Thymus (tissue), 11 donors: ENCODE data around the gene ANXA1. TPM values are rescaled to one million over a fixed set of nuclear protein-coding genes. Genes with fewer than 3 reads are reported as not detected.

Experiments
- DNase-seq, 9 donors: peaks; one replicate each; pipeline ENCODE4 v3.0.0-alpha.2; 2013; ENCODE audit warnings: low spot score in 9 of 9, low read depth in 6 of 9, missing footprints in 1 of 9
- H3K27ac ChIP-seq, 2 donors: one replicate each; pipeline ENCODE4 v1.5.1; 2013; ENCODE audit warnings: control low read depth in 1 of 2, low read depth in 1 of 2, low read length in 1 of 2, mild to moderate bottlenecking in 1 of 2, moderate library complexity in 1 of 2
- H3K27me3 ChIP-seq, 2 donors: one replicate each; pipeline ENCODE4 v1.5.1; 2013; ENCODE audit warnings: low read length in 1 of 2; ENCODE audit not compliant: control insufficient read depth in 2 of 2, insufficient read depth in 1 of 2
- H3K36me3 ChIP-seq, 2 donors: one replicate each; pipeline ENCODE4 v1.5.1; 2013; ENCODE audit warnings: low read length in 1 of 2, mild to moderate bottlenecking in 1 of 2, moderate library complexity in 1 of 2; ENCODE audit not compliant: control insufficient read depth in 2 of 2, insufficient read depth in 2 of 2
- H3K4me1 ChIP-seq, 2 donors: one replicate each; pipeline ENCODE4 v1.5.1; 2013; ENCODE audit warnings: low read length in 2 of 2; ENCODE audit not compliant: control insufficient read depth in 2 of 2, insufficient read depth in 2 of 2
- H3K4me3 ChIP-seq, 2 donors: one replicate each; pipeline ENCODE4 v1.5.1; 2013; ENCODE audit warnings: low read length in 2 of 2, control low read depth in 1 of 2, mild to moderate bottlenecking in 1 of 2
- H3K9me3 ChIP-seq, 2 donors: one replicate each; pipeline ENCODE4 v1.5.1; 2013; ENCODE audit warnings: low read length in 1 of 2, mild to moderate bottlenecking in 1 of 2; ENCODE audit not compliant: control insufficient read depth in 2 of 2, insufficient read depth in 1 of 2
- WGBS: extraction: QIAGEN DNeasy Blood & Tissue Kit; methylation state at CpG from one replicate; pipeline ENCODE4 v1.1.7; 2013; 5-methylcytosine and 5-hydroxymethylcytosine counted together
- polyA plus RNA-seq: library from polyadenylated mRNA; stranded (reverse); fragments of 200-250 nt; gene quantifications from one replicate; pipeline ENCODE4 v1.2.3, GENCODE V29; 2013
- total RNA-seq: library from RNA; stranded (reverse); fragments of 120-200 nt; gene quantifications from one replicate; pipeline ENCODE4 v1.2.4, GENCODE V29; 2013
- donor health status: healthy.

Gene ANXA1
- total and polyA plus RNA-seq, 2 donors, result 111 to 316 TPM

DNA sequence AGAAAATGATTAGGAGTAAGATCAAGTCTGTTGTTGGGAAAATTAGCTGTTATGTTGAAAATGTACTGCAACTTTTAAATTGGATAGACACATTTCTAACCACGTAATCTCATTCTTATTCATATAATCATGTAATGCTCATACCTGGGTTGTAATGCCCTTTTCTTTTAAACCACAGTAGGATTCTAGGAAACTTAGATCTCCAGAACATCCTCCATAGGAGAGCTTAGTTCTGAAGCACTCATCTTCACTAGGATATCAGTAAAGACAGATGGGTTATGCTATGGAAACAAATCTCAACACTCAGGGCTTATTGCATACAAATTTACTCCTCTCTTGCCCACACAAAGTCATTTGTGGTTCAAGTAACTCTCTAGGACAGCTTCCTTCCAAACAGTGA is 34.8 kb upstream of the ANXA1 start:
- Histone ChIP-seq H3K4me1 (peaks cover 4% of the 10 kb centered on the region in 2 donors), H3K36me3 (no peaks in the 10 kb centered on the region), H3K9me3 (no peaks in the 10 kb centered on the region), H3K4me3 (no peak overlapping the region), H3K27ac (no peak overlapping the region), H3K27me3 (no peaks in the 10 kb centered on the region)
- 96% methylated on average over 1 of the region's 1 CpG for WGBS
- no peak for DNase-seq

DNA sequence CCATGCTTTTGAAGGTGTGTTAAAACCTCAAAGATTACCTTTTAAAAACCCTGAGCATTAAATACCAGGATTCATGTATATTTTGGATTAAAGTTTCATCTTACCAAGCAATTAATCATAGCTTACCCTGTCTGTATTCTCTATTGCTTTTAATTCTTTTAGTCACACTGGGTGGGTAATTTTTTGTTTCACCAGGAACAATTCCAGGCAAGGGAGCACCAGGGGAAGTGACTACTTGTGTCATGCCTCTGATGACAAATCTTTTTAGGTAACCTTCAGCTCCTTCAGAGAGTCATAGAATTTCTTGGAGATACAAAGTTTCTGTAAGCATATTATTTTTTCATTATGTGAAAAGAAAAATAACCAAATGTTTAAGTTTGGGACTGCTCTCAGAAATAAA is 33.4 kb upstream of the ANXA1 start:
- no peaks in the 10 kb centered on the region for H3K9me3 ChIP-seq
- H3K27ac ChIP-seq, result no peak overlapping the region
- no peak overlapping the region for H3K4me3 ChIP-seq
- no peak for DNase-seq
- peaks cover 4% of the 10 kb centered on the region in 2 donors for H3K4me1 ChIP-seq
- H3K36me3 ChIP-seq, result no peaks in the 10 kb centered on the region
- H3K27me3 ChIP-seq, result no peaks in the 10 kb centered on the region

DNA sequence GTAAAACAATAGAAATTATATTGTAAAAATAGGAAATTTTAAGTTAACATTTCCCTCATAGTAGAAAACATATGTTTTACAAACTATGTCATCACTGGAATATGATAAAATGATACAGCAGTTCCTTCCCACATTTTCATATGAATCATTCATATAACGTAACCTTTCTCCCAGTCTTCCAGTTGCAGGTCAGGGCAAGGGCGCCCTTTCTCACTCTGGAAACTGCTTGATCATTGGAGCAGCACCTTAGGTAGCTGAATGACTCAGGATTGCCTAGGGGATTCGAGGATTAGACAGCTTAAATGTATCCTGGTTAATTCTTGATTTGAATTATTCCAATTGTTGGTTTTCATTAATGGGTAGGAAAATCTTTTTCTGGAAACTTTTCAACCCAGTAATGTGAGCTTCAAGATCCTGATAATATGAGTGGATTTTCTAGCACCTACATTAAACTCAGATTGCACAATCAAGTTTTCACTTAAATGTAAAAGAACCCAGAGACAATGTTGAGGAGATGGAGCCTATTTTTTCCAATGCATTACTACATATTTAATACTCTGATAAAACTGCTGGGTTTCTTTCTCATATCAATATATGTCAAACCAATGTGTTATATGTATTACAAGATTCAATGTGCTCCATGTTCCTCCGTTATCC is 32.6 kb upstream of the ANXA1 start:
- 95% methylated on average over 4 of the region's 4 CpGs for whole genome bisulfite sequencing
- Histone ChIP-seq H3K4me1 (peaks cover 2 to 4% of the 10 kb centered on the region in 2 donors), H3K36me3 (no peaks in the 10 kb centered on the region), H3K4me3 (no peak overlapping the region), H3K9me3 (no peaks in the 10 kb centered on the region), H3K27ac (no peak overlapping the region), H3K27me3 (no peaks in the 10 kb centered on the region)
- no peak for DNase-seq

DNA sequence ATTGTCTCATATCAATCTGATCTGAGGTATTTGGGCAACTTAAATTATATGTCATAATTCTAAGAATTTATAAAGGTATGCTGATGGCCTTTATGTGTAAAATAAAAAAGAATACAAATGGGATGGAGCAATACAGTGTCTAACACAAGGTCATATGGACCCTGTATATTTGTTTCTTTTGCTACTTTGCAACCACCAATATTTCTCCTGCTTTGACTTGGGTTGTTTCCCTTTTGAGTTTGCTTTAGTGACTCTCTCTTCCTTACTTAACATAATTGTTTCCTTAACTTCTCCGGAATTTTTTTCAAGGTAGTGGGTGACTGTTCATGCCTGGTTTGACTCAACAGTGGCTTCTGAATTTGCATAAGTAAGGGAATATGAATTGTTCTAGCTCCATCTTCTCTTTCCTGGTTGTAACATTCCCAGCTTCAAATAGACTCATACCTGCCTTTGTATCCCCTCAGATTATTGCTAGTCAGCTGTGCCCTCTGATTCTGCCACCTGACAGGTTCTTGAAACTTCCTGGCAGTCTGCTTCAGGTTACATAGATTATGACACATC is 30.2 kb upstream of the ANXA1 start:
- no peaks in the 10 kb centered on the region for H3K27me3 ChIP-seq
- no peak overlapping the region for H3K4me3 ChIP-seq
- no peaks in the 10 kb centered on the region for H3K9me3 ChIP-seq
- no peaks in the 10 kb centered on the region for H3K36me3 ChIP-seq
- no peak overlapping the region for H3K27ac ChIP-seq
- no peaks in the 10 kb centered on the region for H3K4me1 ChIP-seq
- WGBS, result 89% methylated on average over 1 of the region's 1 CpG
- no peak for DNase-seq

DNA sequence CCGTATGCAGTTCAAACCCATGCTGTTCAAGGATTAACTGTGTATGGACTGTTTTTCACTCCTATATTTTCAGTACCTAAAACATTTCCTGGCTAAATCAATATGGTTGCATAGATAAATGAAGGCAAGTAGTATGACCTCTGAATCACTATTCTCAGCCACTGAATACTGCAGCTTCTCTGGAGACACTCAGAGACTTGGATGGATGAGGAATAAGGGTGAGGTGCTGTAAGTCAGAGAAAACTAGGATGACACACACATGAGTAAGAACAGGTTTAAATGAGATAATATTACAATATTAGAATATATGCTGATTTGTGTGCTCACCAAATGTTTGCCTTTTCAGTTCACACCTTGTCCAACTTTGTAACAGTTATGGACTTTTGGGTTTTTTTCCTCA is 26.0 kb upstream of the ANXA1 start:
- H3K27me3 ChIP-seq, result no peaks in the 10 kb centered on the region
- H3K4me3 ChIP-seq, result no peak overlapping the region
- H3K36me3 ChIP-seq, result no peaks in the 10 kb centered on the region
- H3K9me3 ChIP-seq, result no peaks in the 10 kb centered on the region
- no peak overlapping the region for H3K27ac ChIP-seq
- 98% methylated on average over 1 of the region's 1 CpG for WGBS
- no peaks in the 10 kb centered on the region for H3K4me1 ChIP-seq
- DNase-seq, result no peak

DNA sequence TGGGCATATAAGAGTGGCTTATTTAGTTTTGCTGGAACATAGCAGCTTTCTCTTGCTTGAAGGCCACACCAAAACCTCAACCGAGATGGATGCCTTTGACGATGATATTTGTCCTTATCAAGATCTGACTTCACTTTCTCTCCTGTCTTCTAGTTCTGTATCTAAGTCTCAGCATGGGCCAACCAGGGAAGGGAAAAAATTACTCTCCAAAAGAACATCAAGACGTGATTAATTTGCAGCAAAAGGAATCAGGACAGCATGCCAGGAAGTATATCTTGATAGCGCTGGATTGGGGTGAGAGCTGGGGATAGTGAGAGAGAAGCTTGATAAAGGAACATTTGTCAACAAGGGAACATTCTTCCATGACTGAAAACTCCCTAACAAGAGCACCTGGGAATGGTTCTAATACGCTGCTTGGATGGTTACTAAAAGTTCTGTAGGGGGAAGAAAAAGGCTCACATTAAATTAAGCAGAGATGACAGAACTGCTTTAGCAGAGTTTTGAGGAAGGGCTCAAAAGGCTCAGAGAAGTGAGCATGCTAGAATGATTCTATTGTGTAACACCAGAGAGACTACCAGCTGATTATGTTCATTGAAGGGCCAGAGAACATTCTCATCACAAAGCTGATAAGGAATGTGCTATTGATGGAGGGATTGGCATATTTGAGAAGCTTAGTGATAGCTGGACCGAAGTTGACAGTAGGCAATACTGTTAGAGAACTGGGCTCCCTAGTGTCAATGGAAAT is 21.6 kb upstream of the ANXA1 start:
- peaks cover 0 to 3% of the 10 kb centered on the region in 2 donors for H3K4me1 ChIP-seq
- WGBS, result 96% methylated on average over 6 of the region's 6 CpGs
- H3K27ac ChIP-seq, result no peak overlapping the region
- H3K9me3 ChIP-seq, result no peaks in the 10 kb centered on the region
- no peak overlapping the region for H3K4me3 ChIP-seq
- DNase-seq, result no peak
- H3K27me3 ChIP-seq, result no peaks in the 10 kb centered on the region
- no peaks in the 10 kb centered on the region for H3K36me3 ChIP-seq

DNA sequence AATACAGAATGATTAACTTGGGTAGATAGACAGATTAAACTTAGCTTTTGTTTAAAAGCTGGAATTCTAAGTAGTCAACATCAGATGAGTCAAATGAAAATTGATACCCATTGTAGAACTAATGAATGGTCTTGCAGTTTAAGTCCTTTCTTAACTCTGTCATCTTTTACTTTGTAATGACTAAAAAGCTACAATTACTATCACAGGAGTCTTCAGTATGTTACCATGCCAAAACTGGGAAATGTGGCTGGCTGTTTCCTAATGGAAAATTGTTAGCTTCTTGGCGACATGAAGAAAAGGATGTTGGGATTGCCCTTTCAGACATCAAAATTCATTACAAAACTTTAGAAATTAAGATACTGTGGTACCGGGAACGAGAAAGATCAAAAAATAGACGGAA is 20.2 kb upstream of the ANXA1 start:
- WGBS, result 93% methylated on average over 4 of the region's 4 CpGs
- Histone ChIP-seq H3K9me3 (no peaks in the 10 kb centered on the region), H3K27ac (peak overlapping the region in 1 of 2 donors; percentile 87), H3K27me3 (no peaks in the 10 kb centered on the region), H3K4me1 (peaks cover 0 to 3% of the 10 kb centered on the region in 2 donors), H3K4me3 (no peak overlapping the region), H3K36me3 (no peaks in the 10 kb centered on the region)
- no peak for DNase-seq

DNA sequence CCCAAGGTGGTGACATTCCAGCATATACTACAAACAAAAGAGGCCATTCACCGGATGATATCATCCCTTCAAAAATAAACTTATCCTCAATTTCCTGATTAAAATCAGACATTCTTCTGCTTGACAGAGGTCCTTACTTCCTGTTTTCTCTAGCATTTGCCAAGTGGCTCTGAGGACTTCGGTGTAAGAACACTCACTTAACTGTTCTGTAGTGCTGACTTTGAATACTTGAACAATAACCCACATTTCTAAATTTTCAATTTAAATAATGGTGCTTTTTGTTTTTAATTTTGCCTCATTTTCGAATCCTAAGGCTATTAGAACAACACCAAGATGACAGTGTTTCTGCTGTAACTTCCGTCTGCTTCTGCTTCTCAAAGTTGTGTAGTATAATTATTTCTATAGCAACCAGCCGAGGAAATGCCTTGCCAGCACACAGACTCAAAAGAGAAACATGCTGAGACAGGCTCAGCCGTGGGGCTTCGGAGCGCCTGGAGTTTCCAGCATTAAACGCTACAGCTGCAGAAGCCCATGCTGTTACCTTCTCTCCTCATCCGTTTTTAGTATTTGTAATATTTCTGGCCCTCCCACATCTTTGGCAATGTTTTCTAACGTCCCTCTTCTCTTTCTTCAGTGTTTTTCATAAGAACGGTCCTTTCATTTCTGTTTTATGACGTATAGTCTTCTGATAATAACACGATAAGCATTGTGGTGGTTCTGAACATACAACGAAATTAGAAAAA is 19.5 kb upstream of the ANXA1 start:
- Histone ChIP-seq H3K27ac (peak overlapping the region; percentile 72 to 87), H3K9me3 (no peaks in the 10 kb centered on the region), H3K36me3 (no peaks in the 10 kb centered on the region), H3K4me1 (peaks cover 0 to 3% of the 10 kb centered on the region in 2 donors), H3K4me3 (peak overlapping the region; percentile 50 to 64), H3K27me3 (no peaks in the 10 kb centered on the region)
- WGBS, result under 1% methylated on average over 15 of the region's 15 CpGs
- peak; percentile 59 to 92 (median 80) for DNase-seq
